Measurements from ENCODE around the gene UBE2E1. TPM values are rescaled to one million over a fixed set of nuclear protein-coding genes. Genes with fewer than 3 reads are reported as not detected.

UBE2E1 gene
- total and polyA plus RNA-seq, 8 donors, result 20.9 to 44.7 (median 28.7) TPM

DNA sequence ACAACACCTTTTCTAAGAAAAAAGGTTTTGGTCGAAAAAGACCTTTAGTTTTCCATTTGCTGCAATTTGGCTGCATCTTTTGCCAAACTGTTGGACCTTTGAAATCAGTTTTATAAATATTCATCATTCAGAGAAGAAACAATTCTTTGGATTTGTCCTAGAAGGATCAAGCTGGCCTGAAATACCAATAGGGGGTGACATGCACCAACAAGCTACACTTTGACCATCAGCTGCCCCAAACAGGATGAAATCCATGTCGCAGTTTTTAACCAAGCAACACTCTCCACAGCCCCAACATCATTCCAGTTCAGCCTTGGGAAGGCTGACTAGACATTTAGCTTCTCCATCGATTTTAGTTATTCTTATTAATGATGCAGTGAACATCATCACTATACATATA, 121.0 kb downstream of the UBE2E1 start:
- Histone ChIP-seq H3K4me3 (no peak overlapping the region), H3K4me1 (no peaks in the 10 kb centered on the region), H3K9me3 (no peaks in the 10 kb centered on the region), H3K36me3 (no peaks in the 10 kb centered on the region), H3K27ac (no peak overlapping the region), H3K27me3 (no peaks in the 10 kb centered on the region)
- intact Hi-C loops (cut with DNase I), result no loop called here
- DNase-seq (no peak), ATAC-seq (no peak), FAIRE-seq (no peak)
- no peak for TF ChIP-seq CTCF (IDR thresholded peaks at IDR 0.05)
- WGBS, 2 donors, result 74 to 86% methylated on average over 3 of the region's 3 CpGs

GRCh38 chr3:23928524-23928923, 122.8 kb downstream of the UBE2E1 start:
- ATAC-seq, result peak in 3 of 4 donors; percentile 22 to 55 (median 24)
- no peak for TF ChIP-seq CTCF (IDR thresholded peaks at IDR 0.05)
- 76 to 82% methylated on average over 8 of the region's 8 CpGs for WGBS, 2 donors
- H3K4me3 ChIP-seq, result no peak overlapping the region
- H3K36me3 ChIP-seq, result no peaks in the 10 kb centered on the region
- H3K27ac ChIP-seq, result peak overlapping the region in 1 of 4 donors; percentile 5
- no peaks in the 10 kb centered on the region for H3K4me1 ChIP-seq
- no peaks in the 10 kb centered on the region for H3K27me3 ChIP-seq
- DNase-seq, result no peak
- no peak for FAIRE-seq
- intact Hi-C loops (cut with DNase I), result no loop called here
- no peaks in the 10 kb centered on the region for H3K9me3 ChIP-seq

DNA sequence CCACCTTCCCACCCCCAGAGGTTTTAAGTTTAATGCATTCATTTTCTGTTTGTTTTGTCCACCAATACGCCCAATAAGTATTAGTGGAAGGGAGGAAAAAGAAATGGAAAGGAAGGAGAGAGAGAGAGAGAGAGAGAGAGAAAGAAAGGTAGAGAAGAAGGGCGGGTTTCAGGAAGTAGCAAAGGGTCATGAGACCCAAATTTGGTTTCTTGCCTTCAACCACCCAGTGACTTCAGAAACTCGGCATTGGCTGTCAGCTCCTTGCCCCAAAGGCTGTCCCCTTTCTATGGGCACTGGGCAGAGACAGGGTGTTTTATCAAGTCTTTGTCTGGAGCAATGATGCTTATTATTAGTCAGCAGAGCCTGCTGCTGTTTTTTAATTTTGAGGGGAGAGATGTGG, 125.8 kb downstream of the UBE2E1 start:
- no peak overlapping the region for H3K27ac ChIP-seq
- intact Hi-C loops (cut with DNase I), result no loop called here
- H3K27me3 ChIP-seq, result no peaks in the 10 kb centered on the region
- no peak for TF ChIP-seq CTCF (IDR thresholded peaks at IDR 0.05)
- no peaks in the 10 kb centered on the region for H3K4me1 ChIP-seq
- ATAC-seq, result no peak
- H3K36me3 ChIP-seq, result no peaks in the 10 kb centered on the region
- H3K4me3 ChIP-seq, result no peak overlapping the region
- no peak for FAIRE-seq
- H3K9me3 ChIP-seq, result no peaks in the 10 kb centered on the region
- WGBS, 2 donors, result 82 to 91% methylated on average over 3 of the region's 3 CpGs
- no peak for DNase-seq

GRCh38 chr3:23932571-23932970, 126.8 kb downstream of the UBE2E1 start:
- intact Hi-C loops (cut with DNase I), result no loop called here
- H3K4me3 ChIP-seq, result no peak overlapping the region
- H3K9me3 ChIP-seq, result no peaks in the 10 kb centered on the region
- no peaks in the 10 kb centered on the region for H3K4me1 ChIP-seq
- ATAC-seq (no peak), DNase-seq (no peak), FAIRE-seq (no peak)
- TF ChIP-seq CTCF (IDR thresholded peaks at IDR 0.05), result no peak
- no peaks in the 10 kb centered on the region for H3K27me3 ChIP-seq
- no peaks in the 10 kb centered on the region for H3K36me3 ChIP-seq
- no peak overlapping the region for H3K27ac ChIP-seq
- WGBS, 2 donors, result 82 to 85% methylated on average over 4 of the region's 4 CpGs

GRCh38 chr3:23934253-23934652, 128.5 kb downstream of the UBE2E1 start:
- no peak overlapping the region for H3K4me3 ChIP-seq
- 59 to 65% methylated on average over 4 of the region's 4 CpGs for WGBS, 2 donors
- H3K4me1 ChIP-seq, result no peaks in the 10 kb centered on the region
- no peak for DNase-seq
- no peaks in the 10 kb centered on the region for H3K9me3 ChIP-seq
- no peaks in the 10 kb centered on the region for H3K27me3 ChIP-seq
- no peak overlapping the region for H3K27ac ChIP-seq
- FAIRE-seq, result no peak
- ATAC-seq, result no peak
- intact Hi-C loops (cut with DNase I), result no loop called here
- H3K36me3 ChIP-seq, result no peaks in the 10 kb centered on the region
- no peak for TF ChIP-seq CTCF (IDR thresholded peaks at IDR 0.05)

Data from pancreas (tissue), 10 donors.